WTC11 (cell line): ENCODE measurements around the gene TOX2. TPM values are rescaled to one million over a fixed set of nuclear protein-coding genes. Genes with fewer than 3 reads are reported as not detected.

Source experiments
- ATAC-seq: fragments of 200-7000 bp; cut with Tn5 transposase; 2 replicates; pipeline ENCODE4 v1.10.0; 2021; ENCODE audit warnings: mild to moderate bottlenecking, moderate library complexity
- CTCF ChIA-PET: fragments of 300-600 bp; sonication (Branson Sonifier 250); formaldehyde crosslinking; loops from one replicate; lab custom pipeline; 2021; ENCODE audit warnings: antibody characterized with exemption; lab: Charles Lee
- POLR2A ChIA-PET: fragments of 350-600 bp; sonication (Branson Sonifier 250); formaldehyde crosslinking; loops from one replicate; lab custom pipeline; 2021; ENCODE audit warnings: antibody characterized with exemption; lab: Charles Lee
- DNase-seq: peaks from one replicate; pipeline ENCODE4 v3.0.0; 2021; ENCODE audit warnings: low spot score
- H3K27ac Mint-ChIP-seq: 2 replicates; pipeline ENCODE4 v1.8.0; 2021; ENCODE audit warnings: mixed read lengths
- H3K27me3 Mint-ChIP-seq: 2 replicates; pipeline ENCODE4 v1.8.0; 2021; ENCODE audit warnings: low read depth, mild to moderate bottlenecking, moderate library complexity, mixed read lengths
- H3K36me3 Mint-ChIP-seq: 2 replicates; pipeline ENCODE4 v1.8.0; 2021; ENCODE audit warnings: mixed read lengths
- H3K4me1 Mint-ChIP-seq: 2 replicates; pipeline ENCODE4 v1.8.0; 2022; ENCODE audit warnings: mixed read lengths
- H3K4me3 Mint-ChIP-seq: 2 replicates; pipeline ENCODE4 v1.8.0; 2021; ENCODE audit warnings: mild to moderate bottlenecking, moderate library complexity, mixed read lengths
- H3K9me3 Mint-ChIP-seq: 2 replicates; pipeline ENCODE4 v1.8.0; 2021; ENCODE audit warnings: mixed read lengths
- ATF1 ChIP-seq: sonication (generic); formaldehyde crosslinking; IDR thresholded peaks from 2 replicates; pipeline ENCODE4 v1.8.1; 2023; ENCODE audit warnings: mild to moderate bottlenecking, moderate library complexity, missing genetic modification reagents
- FOXK1 ChIP-seq: sonication (generic); formaldehyde crosslinking; IDR thresholded peaks from 2 replicates; pipeline ENCODE4 v1.8.0; 2022; ENCODE audit warnings: mild to moderate bottlenecking, moderate library complexity, missing genetic modification reagents
- HMGA2 ChIP-seq: fragments of 250-450 bp; sonication (Bioruptor Pico); IDR thresholded peaks from 2 replicates; pipeline ENCODE4 v1.4.0; 2021; ENCODE audit warnings: mild to moderate bottlenecking, moderate library complexity
- IRF1 ChIP-seq: sonication (generic); formaldehyde crosslinking; IDR thresholded peaks from 2 replicates; pipeline ENCODE4 v1.8.0; 2023; ENCODE audit warnings: missing genetic modification reagents
- JAZF1 ChIP-seq: fragments of 250-450 bp; sonication (Bioruptor Pico); IDR thresholded peaks from 2 replicates; pipeline ENCODE4 v1.9.0; 2021; ENCODE audit warnings: moderate library complexity, mild to moderate bottlenecking, inconsistent platforms
- KAT7 ChIP-seq: sonication (generic); formaldehyde crosslinking; IDR thresholded peaks from 2 replicates; pipeline ENCODE4 v1.8.1; 2023; ENCODE audit warnings: missing genetic modification reagents, mild to moderate bottlenecking, borderline replicate concordance
- MXD4 ChIP-seq: fragments of 250-450 bp; sonication (Bioruptor Pico); IDR thresholded peaks from 2 replicates; pipeline ENCODE4 v1.8.0; 2021; ENCODE audit warnings: mild to moderate bottlenecking, moderate library complexity, borderline replicate concordance
- NFATC4 ChIP-seq: fragments of 250-450 bp; sonication (Bioruptor Pico); IDR thresholded peaks from 2 replicates; pipeline ENCODE4 v1.9.0; 2021; ENCODE audit warnings: mild to moderate bottlenecking
- OVOL2 ChIP-seq: fragments of 250-450 bp; sonication (Bioruptor Pico); IDR thresholded peaks from 2 replicates; pipeline ENCODE4 v1.9.0; 2021; ENCODE audit warnings: mild to moderate bottlenecking, borderline replicate concordance
- PRRX2 ChIP-seq: fragments of 250-450 bp; sonication (Bioruptor Pico); IDR thresholded peaks from 2 replicates; pipeline ENCODE4 v1.8.0; 2021; ENCODE audit warnings: mild to moderate bottlenecking
- RORB ChIP-seq: fragments of 250-450 bp; sonication (Bioruptor Pico); IDR thresholded peaks from 2 replicates; pipeline ENCODE4 v1.9.0; 2021; ENCODE audit warnings: mild to moderate bottlenecking
- SP1 ChIP-seq: sonication (generic); formaldehyde crosslinking; conservative IDR thresholded peaks from 2 replicates; pipeline ENCODE4 v1.8.1; 2022; ENCODE audit warnings: missing genetic modification reagents
- TEAD1 ChIP-seq: sonication (generic); formaldehyde crosslinking; IDR thresholded peaks from 2 replicates; pipeline ENCODE4 v1.8.0; 2022; ENCODE audit warnings: mild to moderate bottlenecking, missing genetic modification reagents
- TEAD4 ChIP-seq: sonication (generic); formaldehyde crosslinking; IDR thresholded peaks from 2 replicates; pipeline ENCODE4 v1.8.0; 2022; ENCODE audit warnings: mild to moderate bottlenecking, missing genetic modification reagents
- TP53 ChIP-seq: sonication (generic); formaldehyde crosslinking; IDR thresholded peaks from 2 replicates; pipeline ENCODE4 v1.8.1; 2023; ENCODE audit warnings: mild to moderate bottlenecking, missing genetic modification reagents
- ZNF396 ChIP-seq: fragments of 250-450 bp; sonication (Bioruptor Pico); IDR thresholded peaks from 2 replicates; pipeline ENCODE4 v1.8.0; 2021; ENCODE audit warnings: mild to moderate bottlenecking, moderate library complexity, borderline replicate concordance
- ZNF423 ChIP-seq: fragments of 250-450 bp; sonication (Bioruptor Pico); IDR thresholded peaks from 2 replicates; pipeline ENCODE4 v2.1.2; 2022; ENCODE audit warnings: mild to moderate bottlenecking, moderate library complexity
- total RNA-seq: library from RNA; stranded (reverse); gene quantifications from 3 replicates; pipeline ENCODE4 v1.2.3, GENCODE V29; 2021
- TF ChIP-seq, protein P1 (sequence below): sonication (generic); formaldehyde crosslinking; IDR thresholded peaks from 2 replicates; pipeline ENCODE4 v1.8.0; 2023; ENCODE audit warnings: missing genetic modification reagents, mild to moderate bottlenecking, borderline replicate concordance
- TF ChIP-seq, protein P2 (sequence below): sonication (generic); formaldehyde crosslinking; IDR thresholded peaks from 2 replicates; pipeline ENCODE4 v1.8.1; 2023; ENCODE audit warnings: mild to moderate bottlenecking, missing genetic modification reagents
- TF ChIP-seq, protein P3 (sequence below): sonication (generic); formaldehyde crosslinking; conservative IDR thresholded peaks from 2 replicates; pipeline ENCODE4 v1.8.1; 2022; ENCODE audit warnings: mild to moderate bottlenecking, missing genetic modification reagents

Gene TOX2
- total RNA-seq, 1 experiment from 2014 or later, result 3.4 TPM

DNA sequence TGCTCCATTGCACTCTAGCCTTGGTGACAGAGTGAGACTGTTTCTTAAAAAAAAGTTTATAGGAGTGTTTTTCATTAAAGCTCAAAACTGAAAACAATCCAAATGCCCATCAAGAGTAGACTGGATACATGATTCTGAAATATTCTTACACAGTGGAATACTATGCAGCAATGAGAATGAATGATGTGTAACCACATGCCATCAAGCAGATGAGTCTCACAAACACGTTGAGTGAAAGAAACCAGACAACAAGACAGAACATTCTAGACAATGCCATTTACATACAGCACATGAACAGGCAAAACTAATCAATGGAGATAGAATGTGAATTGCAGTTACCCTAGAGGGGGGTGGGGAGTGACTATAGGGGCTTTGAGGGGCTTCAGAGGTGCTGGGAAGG, 72.4 kb downstream of the TOX2 start:
- Mint-ChIP-seq H3K9me3 (peaks cover 9% of the 10 kb centered on the region), H3K27me3 (no peaks in the 10 kb centered on the region), H3K4me3 (no peak overlapping the region), H3K4me1 (no peaks in the 10 kb centered on the region), H3K36me3 (no peaks in the 10 kb centered on the region), H3K27ac (no peak overlapping the region)
- CTCF ChIA-PET, result no interaction called here
- no peak for DNase-seq
- ATAC-seq, result no peak
- TF ChIP-seq ATF1 (CRISPR knock-in tag) (no peak), SP1 (CRISPR knock-in tag) (no peak), PRRX2 (CRISPR knock-in tag) (no peak), TP53 (no peak), FOXK1 (CRISPR knock-in tag) (no peak), IRF1 (CRISPR knock-in tag) (no peak), OVOL2 (CRISPR knock-in tag) (no peak), HMGA2 (CRISPR knock-in tag) (no peak), TEAD4 (CRISPR knock-in tag) (no peak), JAZF1 (no peak), TEAD1 (CRISPR knock-in tag) (no peak)
- TF ChIP-seq, protein P1, sequence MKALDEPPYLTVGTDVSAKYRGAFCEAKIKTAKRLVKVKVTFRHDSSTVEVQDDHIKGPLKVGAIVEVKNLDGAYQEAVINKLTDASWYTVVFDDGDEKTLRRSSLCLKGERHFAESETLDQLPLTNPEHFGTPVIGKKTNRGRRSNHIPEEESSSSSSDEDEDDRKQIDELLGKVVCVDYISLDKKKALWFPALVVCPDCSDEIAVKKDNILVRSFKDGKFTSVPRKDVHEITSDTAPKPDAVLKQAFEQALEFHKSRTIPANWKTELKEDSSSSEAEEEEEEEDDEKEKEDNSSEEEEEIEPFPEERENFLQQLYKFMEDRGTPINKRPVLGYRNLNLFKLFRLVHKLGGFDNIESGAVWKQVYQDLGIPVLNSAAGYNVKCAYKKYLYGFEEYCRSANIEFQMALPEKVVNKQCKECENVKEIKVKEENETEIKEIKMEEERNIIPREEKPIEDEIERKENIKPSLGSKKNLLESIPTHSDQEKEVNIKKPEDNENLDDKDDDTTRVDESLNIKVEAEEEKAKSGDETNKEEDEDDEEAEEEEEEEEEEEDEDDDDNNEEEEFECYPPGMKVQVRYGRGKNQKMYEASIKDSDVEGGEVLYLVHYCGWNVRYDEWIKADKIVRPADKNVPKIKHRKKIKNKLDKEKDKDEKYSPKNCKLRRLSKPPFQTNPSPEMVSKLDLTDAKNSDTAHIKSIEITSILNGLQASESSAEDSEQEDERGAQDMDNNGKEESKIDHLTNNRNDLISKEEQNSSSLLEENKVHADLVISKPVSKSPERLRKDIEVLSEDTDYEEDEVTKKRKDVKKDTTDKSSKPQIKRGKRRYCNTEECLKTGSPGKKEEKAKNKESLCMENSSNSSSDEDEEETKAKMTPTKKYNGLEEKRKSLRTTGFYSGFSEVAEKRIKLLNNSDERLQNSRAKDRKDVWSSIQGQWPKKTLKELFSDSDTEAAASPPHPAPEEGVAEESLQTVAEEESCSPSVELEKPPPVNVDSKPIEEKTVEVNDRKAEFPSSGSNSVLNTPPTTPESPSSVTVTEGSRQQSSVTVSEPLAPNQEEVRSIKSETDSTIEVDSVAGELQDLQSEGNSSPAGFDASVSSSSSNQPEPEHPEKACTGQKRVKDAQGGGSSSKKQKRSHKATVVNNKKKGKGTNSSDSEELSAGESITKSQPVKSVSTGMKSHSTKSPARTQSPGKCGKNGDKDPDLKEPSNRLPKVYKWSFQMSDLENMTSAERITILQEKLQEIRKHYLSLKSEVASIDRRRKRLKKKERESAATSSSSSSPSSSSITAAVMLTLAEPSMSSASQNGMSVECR (CRISPR knock-in tag), result no peak
- TF ChIP-seq, protein P2, sequence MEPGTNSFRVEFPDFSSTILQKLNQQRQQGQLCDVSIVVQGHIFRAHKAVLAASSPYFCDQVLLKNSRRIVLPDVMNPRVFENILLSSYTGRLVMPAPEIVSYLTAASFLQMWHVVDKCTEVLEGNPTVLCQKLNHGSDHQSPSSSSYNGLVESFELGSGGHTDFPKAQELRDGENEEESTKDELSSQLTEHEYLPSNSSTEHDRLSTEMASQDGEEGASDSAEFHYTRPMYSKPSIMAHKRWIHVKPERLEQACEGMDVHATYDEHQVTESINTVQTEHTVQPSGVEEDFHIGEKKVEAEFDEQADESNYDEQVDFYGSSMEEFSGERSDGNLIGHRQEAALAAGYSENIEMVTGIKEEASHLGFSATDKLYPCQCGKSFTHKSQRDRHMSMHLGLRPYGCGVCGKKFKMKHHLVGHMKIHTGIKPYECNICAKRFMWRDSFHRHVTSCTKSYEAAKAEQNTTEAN (CRISPR knock-in tag), result no peak
- TF ChIP-seq, protein P3, sequence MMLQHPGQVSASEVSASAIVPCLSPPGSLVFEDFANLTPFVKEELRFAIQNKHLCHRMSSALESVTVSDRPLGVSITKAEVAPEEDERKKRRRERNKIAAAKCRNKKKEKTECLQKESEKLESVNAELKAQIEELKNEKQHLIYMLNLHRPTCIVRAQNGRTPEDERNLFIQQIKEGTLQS (CRISPR knock-in tag), result no peak
- POLR2A ChIA-PET, result no interaction called here

- ChIA-PET POLR2A (no interaction called here), CTCF (no interaction called here)
- Mint-ChIP-seq H3K36me3 (no peaks in the 10 kb centered on the region), H3K4me3 (no peak overlapping the region), H3K4me1 (no peaks in the 10 kb centered on the region), H3K27ac (no peak overlapping the region), H3K27me3 (no peaks in the 10 kb centered on the region), H3K9me3 (peaks cover 9% of the 10 kb centered on the region)
- ATAC-seq (no peak), DNase-seq (no peak)
- no peak for TF ChIP-seq HMGA2 (CRISPR knock-in tag)
- TF ChIP-seq ZNF396 (CRISPR knock-in tag), result no peak
- no peak for TF ChIP-seq RORB (CRISPR knock-in tag)
- no peak for TF ChIP-seq NFATC4 (CRISPR knock-in tag)
- TF ChIP-seq MXD4 (CRISPR knock-in tag), result no peak
- no peak for TF ChIP-seq KAT7 (CRISPR knock-in tag)
- TF ChIP-seq PRRX2 (CRISPR knock-in tag), result no peak
- no peak for TF ChIP-seq ZNF423
Measured at GRCh38 chr20:43987531-43987930, 72.9 kb downstream of the TOX2 start.
